Trophoblast cell (in vitro differentiated cells and primary cell): ENCODE measurements around the gene BTD. TPM values are rescaled to one million over a fixed set of nuclear protein-coding genes. Genes with fewer than 3 reads are reported as not detected.

Experiments used
- DNase-seq, 2 donors: peaks; one replicate each; pipeline ENCODE4 v3.0.0-alpha.2; 2016
- H2AFZ ChIP-seq: 2 replicates; pipeline ENCODE4 v1.6.1; 2013; ENCODE audit warnings: low read length, moderate library complexity, mild to moderate bottlenecking; ENCODE audit not compliant: insufficient read depth, poor library complexity
- H2AK5ac ChIP-seq: 2 replicates; pipeline ENCODE4 v1.6.1; 2013; ENCODE audit warnings: mild to moderate bottlenecking, low read length
- H2BK120ac ChIP-seq: 2 replicates; pipeline ENCODE4 v1.6.1; 2013; ENCODE audit warnings: low read length, mild to moderate bottlenecking, moderate library complexity; ENCODE audit not compliant: insufficient read depth, poor library complexity
- H2BK12ac ChIP-seq: 2 replicates; pipeline ENCODE4 v1.6.1; 2013; ENCODE audit warnings: mild to moderate bottlenecking, low read length, moderate library complexity
- H2BK5ac ChIP-seq: 2 replicates; pipeline ENCODE4 v1.6.1; 2013; ENCODE audit warnings: low read length, low read depth, moderate library complexity, mild to moderate bottlenecking; ENCODE audit not compliant: poor library complexity
- H3K14ac ChIP-seq: 2 replicates; pipeline ENCODE4 v1.6.1; 2013; ENCODE audit warnings: mild to moderate bottlenecking, low read length
- H3K18ac ChIP-seq: 2 replicates; pipeline ENCODE4 v1.6.1; 2013; ENCODE audit warnings: mild to moderate bottlenecking, low read length
- H3K23ac ChIP-seq: 2 replicates; pipeline ENCODE4 v1.6.1; 2013; ENCODE audit warnings: low read length
- H3K27ac ChIP-seq: 2 replicates; pipeline ENCODE4 v1.5.1; 2013; ENCODE audit warnings: low read depth, mild to moderate bottlenecking, inconsistent platforms, low read length, moderate library complexity
- H3K27me3 ChIP-seq: 2 replicates; pipeline ENCODE4 v1.6.1; 2013; ENCODE audit warnings: inconsistent platforms, mild to moderate bottlenecking, low read length, moderate library complexity; ENCODE audit not compliant: insufficient read depth
- H3K36me3 ChIP-seq, 2 experiments: 1 replicate in 1 of 2; 2 replicates in 1 of 2; pipeline ENCODE4 v1.6.1; 2013; ENCODE audit warnings: low read length in 2 of 2, mild to moderate bottlenecking in 2 of 2, moderate library complexity in 1 of 2; ENCODE audit not compliant: insufficient read depth in 2 of 2, control insufficient read depth in 1 of 2
- H3K4ac ChIP-seq: 2 replicates; pipeline ENCODE4 v1.6.1; 2013; ENCODE audit warnings: low read depth, mild to moderate bottlenecking, low read length, moderate library complexity
- H3K4me1 ChIP-seq, 2 experiments: 1 replicate in 1 of 2; 2 replicates in 1 of 2; pipeline ENCODE4 v1.6.1; 2013; ENCODE audit warnings: low read length in 2 of 2, mild to moderate bottlenecking in 2 of 2, moderate library complexity in 1 of 2; ENCODE audit not compliant: insufficient read depth in 2 of 2, control insufficient read depth in 1 of 2
- H3K4me2 ChIP-seq: 2 replicates; pipeline ENCODE4 v1.6.1; 2013; ENCODE audit warnings: inconsistent platforms, mild to moderate bottlenecking, low read length, moderate library complexity
- H3K4me3 ChIP-seq: 2 replicates; pipeline ENCODE4 v1.5.1; 2013; ENCODE audit warnings: mild to moderate bottlenecking, low read depth, low read length, inconsistent platforms
- H3K79me1 ChIP-seq: one replicate; pipeline ENCODE4 v1.6.1; 2013; ENCODE audit warnings: low read length
- H3K79me2 ChIP-seq: 2 replicates; pipeline ENCODE4 v1.6.1; 2013; ENCODE audit warnings: low read length, mild to moderate bottlenecking; ENCODE audit not compliant: control insufficient read depth, insufficient read depth, poor library complexity
- H3K9ac ChIP-seq: 2 replicates; pipeline ENCODE4 v1.6.1; 2013; ENCODE audit warnings: mild to moderate bottlenecking, low read length
- H3K9me3 ChIP-seq: 2 replicates; pipeline ENCODE4 v1.6.1; 2013; ENCODE audit warnings: low read depth, mild to moderate bottlenecking, control low read depth, inconsistent platforms, low read length; ENCODE audit not compliant: insufficient read depth
- H4K12ac ChIP-seq: 2 replicates; pipeline ENCODE4 v1.6.1; 2013; ENCODE audit warnings: low read depth, mild to moderate bottlenecking, low read length, moderate library complexity
- H4K8ac ChIP-seq: 2 replicates; pipeline ENCODE4 v1.6.1; 2013; ENCODE audit warnings: low read depth, mild to moderate bottlenecking, low read length, moderate library complexity
- H4K91ac ChIP-seq: one replicate; pipeline ENCODE4 v1.6.1; 2013; ENCODE audit warnings: low read depth, mild to moderate bottlenecking, low read length, moderate library complexity
- WGBS: extraction: QIAGEN DNeasy Blood & Tissue Kit; methylation state at CpG from one replicate; pipeline ENCODE4 v1.1.7; 2013; ENCODE audit warnings: missing lambda C conversion rate; ENCODE audit not compliant: insufficient read length, insufficient coverage; ENCODE audit errors: extremely low coverage; 5-methylcytosine and 5-hydroxymethylcytosine counted together
- polyA plus RNA-seq: library from polyadenylated mRNA; stranded (reverse); fragments of 200-250 nt; gene quantifications from 2 replicates; pipeline ENCODE4 v1.2.3, GENCODE V29; 2013

BTD gene
- 15.6 and 17.3 TPM in 2 replicates for polyA plus RNA-seq

GRCh38 chr3:15601399-15602145 lies at the start of gene BTD, which contains the start of gene HACL1:
BTD (plus strand) TSS chr3:15601745; CDS start chr3:15635440, 33,695 bp downstream.
HACL1 (minus strand) TSS chr3:15601569; CDS start chr3:15601463, 106 bp downstream.
- Histone ChIP-seq H3K27ac (peak within 1 kb of the TSS; percentile 81), H3K14ac (peak within 1 kb of the TSS; percentile 85), H3K27me3 (no peaks in the 10 kb centered on the region), H2BK5ac (peak within 1 kb of the TSS; percentile 61), H3K4ac (peak within 1 kb of the TSS; percentile 23), H2AK5ac (no peak within 1 kb of the TSS), H4K8ac (peak within 1 kb of the TSS; percentile 87), H3K4me2 (peak within 1 kb of the TSS; percentile 82), H2AFZ (peak within 1 kb of the TSS; percentile 84), H3K36me3 (peaks cover 0 to 5% of the 10 kb centered on the region in 2 experiments), H3K4me1 (peaks cover 0 to 3% of the 10 kb centered on the region in 2 experiments), H3K18ac (peak within 1 kb of the TSS; percentile 34), H3K4me3 (peak within 1 kb of the TSS; percentile 96), H3K79me2 (peaks cover 2% of the 10 kb centered on the region), H2BK120ac (no peak within 1 kb of the TSS), H3K23ac (no peak within 1 kb of the TSS), H4K12ac (peak within 1 kb of the TSS; percentile 34), H3K9ac (peak within 1 kb of the TSS; percentile 88), H4K91ac (peak within 1 kb of the TSS; percentile 54), H3K79me1 (peaks cover 6% of the 10 kb centered on the region), H2BK12ac (no peak within 1 kb of the TSS), H3K9me3 (peaks cover 2% of the 10 kb centered on the region)
- no CpG with 5 or more reads among the region's 61 CpGs for WGBS
- DNase-seq = peak; percentile 99 to 100

- no CpG with 5 or more reads among the region's 1 CpG for WGBS
- Histone ChIP-seq H4K8ac (no peak overlapping the region), H3K27ac (no peak overlapping the region), H4K91ac (no peak overlapping the region), H3K27me3 (no peaks in the 10 kb centered on the region), H2BK120ac (no peak overlapping the region), H3K23ac (no peak overlapping the region), H3K79me2 (no peaks in the 10 kb centered on the region), H2BK12ac (no peak overlapping the region), H2AK5ac (no peak overlapping the region), H3K4me1 (no peaks in the 10 kb centered on the region), H3K4me2 (no peak overlapping the region), H2AFZ (no peak overlapping the region), H3K14ac (no peak overlapping the region), H3K4ac (no peak overlapping the region), H4K12ac (no peak overlapping the region), H2BK5ac (no peak overlapping the region), H3K79me1 (no peaks in the 10 kb centered on the region), H3K36me3 (no peaks in the 10 kb centered on the region), H3K9me3 (no peaks in the 10 kb centered on the region), H3K4me3 (no peak overlapping the region), H3K9ac (no peak overlapping the region), H3K18ac (no peak overlapping the region)
- no peak for DNase-seq
Observed at GRCh38 chr3:15551902-15552301, 49.6 kb upstream of the BTD start.

GRCh38 chr3:15553749-15554148 lies 47.8 kb upstream of the BTD start:
- no peak overlapping the region for H2BK120ac ChIP-seq
- H3K4me1 ChIP-seq = peaks cover 0 to 3% of the 10 kb centered on the region in 2 experiments

GRCh38 chr3:15556512-15556911 lies 45.0 kb upstream of the BTD start:
- Histone ChIP-seq H2AFZ (no peak overlapping the region), H3K14ac (no peak overlapping the region), H3K18ac (no peak overlapping the region), H3K9ac (no peak overlapping the region), H4K12ac (no peak overlapping the region), H3K27me3 (no peaks in the 10 kb centered on the region), H3K4me2 (no peak overlapping the region), H4K8ac (no peak overlapping the region), H3K27ac (no peak overlapping the region), H2BK12ac (no peak overlapping the region), H3K4me3 (no peak overlapping the region), H3K36me3 (peaks cover under 1 to 3% of the 10 kb centered on the region in 2 experiments), H3K23ac (no peak overlapping the region), H3K79me1 (peaks cover 2% of the 10 kb centered on the region), H3K79me2 (no peaks in the 10 kb centered on the region), H2BK120ac (no peak overlapping the region), H4K91ac (no peak overlapping the region), H2AK5ac (no peak overlapping the region), H3K9me3 (no peaks in the 10 kb centered on the region), H3K4ac (no peak overlapping the region), H3K4me1 (peaks cover 0 to 3% of the 10 kb centered on the region in 2 experiments), H2BK5ac (no peak overlapping the region)
- DNase-seq = peak in 1 of 2 donors; percentile 25
- WGBS = no CpG with 5 or more reads among the region's 2 CpGs

More at GRCh38 chr3:15553749-15554148, 47.8 kb upstream of the BTD start:
- Histone ChIP-seq H3K36me3 (no peaks in the 10 kb centered on the region), H3K79me1 (peaks cover 2% of the 10 kb centered on the region), H4K8ac (no peak overlapping the region), H3K4me2 (no peak overlapping the region), H3K27me3 (no peaks in the 10 kb centered on the region), H2AFZ (no peak overlapping the region), H2BK12ac (no peak overlapping the region), H3K4me3 (no peak overlapping the region), H2AK5ac (no peak overlapping the region), H3K9ac (no peak overlapping the region), H2BK5ac (no peak overlapping the region), H4K12ac (no peak overlapping the region), H3K9me3 (no peaks in the 10 kb centered on the region), H3K18ac (no peak overlapping the region), H3K27ac (no peak overlapping the region), H3K4ac (no peak overlapping the region), H3K79me2 (no peaks in the 10 kb centered on the region), H3K23ac (peak overlapping the region; percentile 33), H3K14ac (no peak overlapping the region), H4K91ac (no peak overlapping the region)
- WGBS = no CpG with 5 or more reads among the region's 3 CpGs
- peak in 1 of 2 donors; percentile 56 for DNase-seq
